HG03139 (cell line): Measurements from ENCODE around the gene PDCL2.

Experiments
- ATAC-seq: cut with Tn5 transposase; IDR thresholded peaks from one replicate; pipeline ENCODE4 v1.9.1; 2021; ENCODE audit not compliant: unreplicated experiment

PDCL2 gene

DNA sequence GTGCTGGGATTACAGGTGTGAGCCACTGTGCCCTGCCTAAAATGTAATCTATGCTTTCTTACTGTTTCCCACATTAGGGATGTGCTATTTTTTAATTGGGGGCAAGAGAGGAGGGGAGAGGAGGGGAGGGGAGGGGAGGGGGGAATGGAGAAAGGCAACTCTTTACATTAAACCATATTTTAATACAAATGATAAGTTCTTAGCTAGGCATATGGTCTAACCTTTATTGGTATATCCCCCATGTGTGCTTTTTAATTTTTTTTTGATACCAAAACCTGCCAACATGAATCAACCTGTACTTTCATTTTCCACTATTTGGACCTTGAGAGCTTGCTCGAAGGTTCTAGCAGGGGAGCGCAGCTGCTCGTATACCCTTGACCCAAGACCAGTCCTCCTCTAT, 51.8 kb downstream of the PDCL2 start:
- ATAC-seq = no peak

DNA sequence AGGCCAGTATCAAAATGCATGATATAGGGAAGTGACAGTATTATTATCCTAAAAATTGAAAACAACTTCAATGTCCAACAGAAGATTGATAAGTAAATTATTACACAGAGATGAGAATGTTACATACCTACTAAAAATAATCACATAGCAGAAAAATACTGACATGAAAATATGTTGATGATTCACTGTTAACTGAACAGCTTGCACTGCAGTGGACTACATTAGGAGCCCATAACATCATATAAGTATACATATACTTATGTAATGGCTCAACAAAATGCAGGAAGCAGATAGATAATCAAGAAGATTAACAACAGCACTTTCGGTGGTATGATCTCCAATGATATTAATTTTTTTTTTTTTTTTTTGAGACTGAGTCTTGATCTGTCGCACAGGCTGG, 52.4 kb downstream of the PDCL2 start:
- no peak for ATAC-seq

DNA sequence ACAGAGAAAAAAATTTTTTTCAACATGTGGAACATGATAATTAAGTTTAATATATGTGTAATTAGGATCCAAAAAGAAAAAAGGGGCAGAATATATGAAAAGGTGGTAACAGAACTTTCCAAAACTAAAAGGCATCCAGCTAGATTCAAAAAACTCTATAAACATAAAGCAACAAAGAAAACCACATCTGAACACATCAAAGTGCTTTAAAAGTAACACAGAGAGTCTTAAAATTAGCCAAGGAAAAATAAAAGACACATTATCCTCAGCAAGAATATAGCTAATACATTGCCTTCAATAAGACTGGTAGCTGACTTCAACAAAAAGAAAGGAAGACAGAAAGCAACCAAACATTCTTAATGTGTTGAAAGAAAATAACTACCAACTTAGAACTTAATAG, 53.5 kb downstream of the PDCL2 start:
- no peak for ATAC-seq

DNA sequence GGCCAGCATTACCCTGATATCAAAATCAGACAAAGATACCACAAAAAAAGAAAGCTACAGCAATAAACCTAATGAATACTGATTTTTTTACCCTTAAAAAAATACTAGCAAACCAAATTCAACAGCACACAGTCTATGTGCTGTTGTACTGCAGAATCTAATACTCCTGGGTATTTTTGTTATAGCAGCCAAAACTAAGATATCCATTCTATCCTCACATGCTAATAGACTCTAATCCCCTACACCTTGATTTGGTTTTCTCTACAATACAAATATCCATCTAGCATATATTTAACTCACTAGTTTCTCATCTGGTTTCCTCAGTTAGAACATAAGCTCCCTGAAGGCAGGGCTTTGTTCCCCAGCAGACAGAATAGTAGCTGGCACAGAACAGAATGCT, 57.7 kb downstream of the PDCL2 start:
- no peak for ATAC-seq

DNA sequence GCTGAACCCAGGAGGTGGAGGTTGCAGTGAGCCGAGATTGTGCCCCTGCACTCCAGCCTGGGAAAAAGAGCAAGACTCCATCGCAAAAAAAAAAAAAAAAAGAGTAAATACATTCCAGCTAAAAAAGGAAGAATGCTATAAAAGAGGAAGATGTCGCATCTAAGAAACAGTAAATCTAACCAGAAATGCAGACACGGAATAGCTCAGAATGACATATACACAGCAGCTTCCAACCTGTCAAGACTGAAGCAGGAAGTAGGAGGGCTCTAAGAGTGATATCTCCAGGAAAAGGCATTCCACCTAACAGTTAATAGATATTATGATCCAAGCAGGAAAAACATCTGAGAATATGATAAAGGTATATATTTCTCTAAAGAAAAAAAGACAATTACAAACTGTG, 61.4 kb downstream of the PDCL2 start:
- no peak for ATAC-seq

DNA sequence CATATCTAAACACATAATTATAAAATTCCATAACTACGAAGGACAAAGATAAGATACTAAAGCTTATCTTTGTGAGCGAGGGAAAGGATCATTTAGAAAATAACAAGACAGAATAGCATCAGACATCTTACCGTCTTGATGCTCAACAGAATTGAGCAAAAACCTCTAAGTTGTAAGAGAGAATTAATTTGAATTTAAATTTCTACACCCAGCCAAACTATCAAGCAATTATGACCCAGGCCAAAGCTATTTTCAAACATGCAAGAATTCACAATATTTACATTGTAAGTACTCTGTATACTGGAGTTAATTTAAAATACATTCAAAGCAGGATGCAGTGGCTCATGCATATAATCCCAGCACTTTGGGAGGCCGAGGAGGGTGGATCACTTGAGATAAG, 61.9 kb downstream of the PDCL2 start:
- no peak for ATAC-seq

DNA sequence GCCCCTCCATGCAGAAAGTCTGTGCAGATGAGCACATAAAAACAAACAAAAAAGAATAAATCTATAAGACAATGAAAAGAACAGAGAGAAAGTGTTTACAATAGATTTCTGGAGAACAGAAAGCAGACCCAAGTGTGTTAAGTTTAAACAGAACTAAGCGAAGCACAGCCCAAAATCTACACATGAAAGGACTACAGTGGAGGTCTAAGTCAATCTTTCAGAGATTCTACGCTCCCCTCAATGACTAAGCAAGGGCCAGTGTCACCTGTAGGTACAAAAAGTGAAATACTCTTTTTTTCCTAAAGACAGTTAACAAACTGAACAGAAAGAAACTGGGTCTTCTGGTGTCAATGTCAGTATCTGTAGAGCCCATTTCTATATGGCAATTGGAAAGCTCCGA, 63.6 kb downstream of the PDCL2 start:
- ATAC-seq = no peak

DNA sequence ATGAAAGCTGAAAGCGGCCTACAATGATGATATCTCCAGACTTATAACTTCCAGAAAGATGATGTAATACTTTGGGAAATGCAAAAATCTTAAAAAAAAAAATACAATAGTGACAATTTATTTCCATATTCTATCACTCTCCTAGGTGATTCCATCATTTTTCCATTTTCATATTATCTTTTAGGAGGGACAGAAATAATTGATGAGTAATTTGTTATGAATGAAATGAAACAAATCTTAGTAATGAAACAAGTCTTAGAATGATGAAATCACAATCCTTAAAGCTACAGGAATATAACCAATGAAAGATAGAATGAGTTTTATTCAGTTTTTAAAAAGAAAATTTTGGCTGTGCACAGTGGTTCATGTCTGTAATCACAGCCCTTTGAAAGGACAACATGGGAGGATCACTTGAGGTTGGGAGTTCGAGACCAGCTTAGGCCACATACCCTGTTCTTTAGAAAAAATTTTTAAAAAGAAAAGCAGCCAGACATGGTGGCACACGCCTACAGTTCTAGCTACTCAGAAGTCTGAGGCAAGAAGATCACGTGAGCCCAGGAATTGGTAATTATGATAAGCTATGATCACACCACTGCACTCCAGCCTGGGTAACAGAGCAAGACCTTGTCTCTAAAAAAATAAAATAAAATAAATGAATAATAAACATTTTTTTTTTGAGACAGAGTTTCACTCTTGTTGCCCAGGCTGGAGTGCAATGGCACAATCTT, 67.0 kb downstream of the PDCL2 start:
- ATAC-seq = no peak

DNA sequence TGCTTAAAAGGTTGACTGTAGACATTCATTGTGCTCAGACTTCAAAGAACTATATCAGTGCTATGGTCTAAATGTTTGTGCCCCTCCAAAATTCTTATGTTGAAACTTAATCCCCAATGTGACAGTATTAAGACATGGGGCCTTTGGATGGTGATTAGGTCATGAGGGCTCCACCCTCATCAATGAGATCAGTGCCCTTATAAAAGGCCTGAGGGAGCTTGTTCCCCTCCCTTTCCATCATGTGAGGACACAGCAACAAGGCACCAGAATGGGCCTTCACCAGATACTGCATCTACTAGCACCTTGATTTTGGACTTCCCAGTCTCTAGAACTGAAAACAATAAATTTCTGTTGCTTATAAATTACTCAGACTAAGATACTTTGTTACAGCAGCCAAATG, 73.6 kb downstream of the PDCL2 start:
- no peak for ATAC-seq

DNA sequence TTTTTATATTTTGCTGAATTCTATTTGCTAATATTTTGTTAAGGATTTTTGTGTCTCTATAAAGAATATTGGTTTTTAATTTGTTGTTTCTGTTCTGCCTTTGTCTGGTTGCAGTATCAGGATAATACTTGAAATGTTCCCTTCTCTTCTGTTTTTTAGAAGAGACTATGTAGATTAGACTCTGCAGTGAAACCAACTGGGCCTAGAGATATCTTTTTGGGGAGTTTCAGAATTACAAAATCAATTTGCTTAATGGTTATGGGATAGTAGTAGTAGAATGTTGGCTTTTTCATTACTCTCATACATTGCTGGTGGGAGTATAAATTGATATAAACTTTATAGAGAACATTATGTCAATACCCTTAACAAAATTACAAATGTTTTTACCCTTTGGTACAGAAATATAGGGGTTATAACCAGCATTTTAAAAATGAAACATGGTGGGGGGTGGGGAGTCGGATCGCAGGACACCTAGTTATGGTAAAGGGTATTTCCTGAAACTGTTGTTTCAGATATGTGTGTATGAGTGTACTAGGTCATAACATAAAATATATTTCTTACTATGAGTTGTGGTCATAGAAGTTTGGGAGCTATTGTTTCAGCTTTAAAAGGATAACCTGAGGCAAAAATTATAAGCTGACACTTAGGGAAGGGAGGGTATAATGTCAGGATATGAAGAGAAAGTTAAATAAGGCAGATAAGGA, 74.4 kb downstream of the PDCL2 start:
- no peak for ATAC-seq

DNA sequence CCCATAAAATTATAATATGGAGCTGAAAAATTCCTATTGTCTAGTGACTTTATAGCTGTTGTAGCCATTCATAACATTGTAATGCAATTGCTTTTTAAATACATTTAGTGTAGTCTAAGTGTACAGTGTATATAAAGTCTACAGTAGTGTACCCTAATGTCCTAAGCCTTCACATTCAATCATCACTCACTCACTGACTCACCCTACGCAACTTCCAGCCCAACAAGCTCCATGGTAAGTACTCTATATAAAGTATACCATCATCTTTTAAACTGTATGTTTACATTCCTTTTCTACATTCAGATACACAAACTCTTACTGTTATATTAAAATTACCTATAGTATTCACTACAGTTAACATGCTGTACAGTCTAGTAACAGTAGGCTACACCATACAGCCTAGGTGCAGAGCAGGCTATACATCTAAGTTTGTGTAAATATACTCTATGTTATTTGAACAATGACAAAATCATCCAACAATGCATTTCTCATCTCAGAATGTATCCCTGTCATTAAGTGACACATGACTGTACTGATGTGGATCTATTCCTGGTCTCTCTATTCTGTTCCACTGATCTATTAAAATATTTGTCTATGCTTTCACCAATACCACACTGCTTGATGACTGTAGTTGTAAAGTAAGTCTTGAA, 79.0 kb downstream of the PDCL2 start:
- no peak for ATAC-seq

DNA sequence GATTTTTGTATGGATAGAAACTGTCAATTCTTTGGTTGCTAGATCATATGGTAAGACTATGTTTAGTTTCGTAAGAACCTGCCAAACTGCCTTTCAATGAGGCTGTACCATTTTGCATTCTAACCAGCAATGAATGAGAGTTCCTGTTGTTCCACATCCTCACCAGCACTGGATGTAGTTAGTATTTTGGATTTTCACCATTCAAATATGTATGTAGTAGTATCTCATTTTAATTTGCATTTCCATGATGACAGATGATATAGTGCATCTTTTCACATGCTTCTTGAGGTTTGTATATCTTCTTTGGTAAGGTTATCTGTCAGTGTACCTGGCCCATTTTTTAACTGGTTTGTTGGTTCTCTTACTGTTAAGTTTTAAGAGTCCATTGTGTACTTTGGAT, 80.0 kb downstream of the PDCL2 start:
- no peak for ATAC-seq

DNA sequence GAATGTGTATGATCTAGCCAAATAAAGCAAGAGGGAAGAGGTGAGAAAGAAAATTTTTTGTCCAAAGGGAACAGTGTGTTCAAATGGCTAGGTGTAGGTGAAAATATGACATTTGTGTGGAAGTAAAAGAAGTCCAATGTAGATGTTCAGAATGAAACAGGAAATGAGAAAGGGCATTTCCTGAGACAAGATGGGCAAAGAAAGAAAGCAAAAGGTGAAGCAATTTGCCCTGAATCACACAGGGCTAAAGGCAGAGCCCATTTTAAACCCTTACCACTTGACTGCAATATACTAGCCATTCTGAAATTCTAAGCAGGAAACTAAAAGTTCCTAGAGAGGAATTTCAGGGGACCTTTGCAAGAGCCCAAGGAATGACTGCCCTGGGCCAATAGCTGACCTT, 81.4 kb downstream of the PDCL2 start:
- ATAC-seq = no peak

DNA sequence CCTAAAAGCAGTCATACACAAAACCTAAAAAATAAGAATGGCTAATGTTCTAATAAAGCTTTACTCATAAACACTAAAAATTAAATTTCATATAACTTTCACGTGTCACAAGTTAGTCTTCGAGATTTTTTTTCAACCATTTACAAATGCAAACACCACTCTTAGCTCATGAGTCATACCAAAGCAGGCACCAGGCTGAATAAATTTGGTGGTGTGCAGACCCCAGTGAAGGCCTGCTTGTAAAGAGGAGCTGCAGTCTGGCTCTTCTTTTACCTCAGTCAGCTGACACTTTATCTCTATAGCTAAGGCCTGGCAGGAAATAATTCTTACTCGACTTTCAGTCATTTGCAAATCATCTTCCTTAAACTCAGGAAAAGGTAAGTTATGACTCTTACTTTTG, 82.8 kb downstream of the PDCL2 start:
- no peak for ATAC-seq

DNA sequence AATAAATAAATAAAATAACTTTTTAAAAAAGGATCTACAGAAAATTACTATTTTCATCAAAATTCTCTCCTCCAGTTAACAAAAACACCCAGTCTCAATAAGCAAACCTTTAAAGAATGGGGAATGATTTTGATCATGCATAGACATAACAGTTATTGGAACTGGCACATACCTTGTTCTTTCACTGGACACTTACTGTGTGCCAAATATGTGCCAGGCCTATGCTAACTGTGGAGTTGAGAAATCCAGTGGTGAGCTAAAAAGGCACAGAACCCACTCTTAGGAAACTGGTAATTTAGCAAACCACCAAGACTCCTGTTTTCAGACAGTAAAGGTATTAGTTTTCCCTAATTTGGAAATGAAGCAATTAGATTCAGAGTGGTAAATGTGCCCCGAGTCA, 84.4 kb downstream of the PDCL2 start:
- no peak for ATAC-seq
